SKM-1 (cell line): ENCODE results near the gene SOCS6.
"Not testable (repeated sequence)": the region's sequence is repeated elsewhere in the genome, so short reads cannot be mapped to it uniquely, and the experiment has no call there.

Experiments
- DNase-seq: peaks from one replicate; lab custom pipeline; 2025; ENCODE audit not compliant: unreplicated experiment; lab: John Stamatoyannopoulos, UW

The SOCS6 gene

GRCh38 chr18:70288851-70289328 is at the start of gene SOCS6:
Gene SOCS6, plus strand, starts transcription at chr18:70289045. Its CDS starts 35,624 bp downstream, at chr18:70324669.
- DNase-seq: peak; percentile 19

DNA sequence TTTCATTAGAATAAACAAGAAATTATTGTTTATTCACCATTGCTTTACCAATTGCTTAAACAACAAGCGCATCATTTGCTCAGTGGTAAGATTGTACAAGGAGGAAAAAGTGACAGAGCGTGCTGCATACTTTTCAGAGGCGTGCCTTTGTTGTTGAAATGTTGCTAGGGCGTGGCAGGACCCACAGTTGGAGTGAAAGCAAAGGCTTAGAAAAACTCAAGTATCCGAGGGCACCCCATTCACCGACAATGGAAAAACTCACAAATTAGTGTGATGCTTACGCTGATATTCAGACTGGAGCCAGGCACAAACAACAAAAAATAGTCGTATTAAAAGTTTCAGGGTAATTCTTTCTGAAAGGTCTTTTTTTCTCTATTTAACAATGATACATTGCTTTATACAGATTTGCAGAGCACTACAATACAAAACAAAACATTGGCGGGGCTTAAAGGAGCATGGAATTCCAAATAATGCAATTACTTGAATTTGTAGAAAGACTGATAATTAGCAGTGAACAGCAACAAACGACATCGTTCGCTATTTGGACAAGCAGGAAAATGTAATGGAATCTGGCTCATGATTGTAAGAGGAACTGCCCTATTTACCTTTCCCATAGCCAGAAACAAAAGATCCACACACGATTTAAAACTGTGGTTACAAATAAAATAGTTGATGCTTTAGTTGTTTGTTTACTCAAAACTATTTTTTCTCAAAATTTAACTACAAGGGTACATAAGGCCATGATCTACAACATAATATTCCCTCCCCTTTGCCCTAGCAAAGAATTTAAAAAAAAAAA is 45.5 kb upstream of the SOCS6 start:
- no peak for DNase-seq

DNA sequence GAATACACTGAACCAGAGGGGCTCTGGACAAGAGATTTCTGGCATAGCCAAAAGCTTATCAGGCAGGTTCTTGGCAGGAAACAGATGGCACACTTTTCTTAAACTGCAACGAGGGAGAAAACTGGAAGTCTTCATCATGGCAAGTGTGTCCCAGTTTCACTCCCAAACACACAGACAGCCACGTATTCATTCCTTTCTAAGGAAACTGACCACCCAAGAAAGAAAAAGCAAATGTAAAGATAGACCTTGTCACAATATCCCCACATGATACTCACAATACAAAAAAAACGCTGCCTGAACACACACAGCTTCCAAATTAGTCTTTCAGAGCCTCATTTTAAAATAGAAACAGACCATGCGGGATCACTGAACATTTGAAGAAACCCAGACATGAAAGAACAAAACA is 42.8 kb upstream of the SOCS6 start:
- no peak for DNase-seq

- DNase-seq: no peak
Measured at GRCh38 chr18:70249118-70249517, 39.7 kb upstream of the SOCS6 start.

DNA sequence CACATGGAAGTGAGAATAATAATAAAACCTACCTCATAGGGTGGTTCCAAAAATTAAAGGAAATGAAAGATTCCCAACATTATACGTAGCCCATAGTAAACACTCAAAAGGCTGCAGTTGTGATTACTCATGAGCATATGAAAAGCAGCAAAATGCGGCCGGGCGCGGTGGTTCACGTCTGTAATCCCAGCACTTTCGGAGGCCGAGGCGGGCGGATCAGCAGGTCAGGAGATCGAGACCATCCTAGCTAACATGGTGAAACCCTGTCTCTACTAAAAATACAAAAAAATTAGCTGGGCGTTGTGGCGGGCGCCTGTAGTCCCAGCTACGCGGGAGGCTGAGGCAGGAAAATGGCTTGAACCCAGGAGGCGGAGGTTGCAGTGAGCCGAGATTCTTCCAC is 39.0 kb upstream of the SOCS6 start:
- DNase-seq: not testable (repeated sequence)

GRCh38 chr18:70250781-70251180 is 38.1 kb upstream of the SOCS6 start:
- no peak for DNase-seq

DNA sequence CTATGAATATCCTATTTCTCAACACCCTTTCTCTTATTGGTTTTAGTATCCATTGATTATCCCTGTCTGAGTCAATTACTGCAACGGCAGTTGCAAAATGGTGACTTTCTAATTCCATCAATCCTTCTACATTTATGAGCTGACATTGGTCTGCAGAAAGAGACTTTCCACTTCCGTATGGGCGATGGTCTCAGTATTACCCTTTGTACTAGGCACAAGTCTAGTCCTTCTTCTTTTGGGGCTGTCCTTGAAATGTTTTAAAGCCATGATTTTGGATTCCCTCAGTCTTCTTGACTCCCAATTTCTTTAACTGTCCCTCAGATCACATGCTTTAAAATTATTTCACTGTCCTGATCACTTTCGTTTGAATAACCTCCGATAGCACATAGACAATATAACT is 32.7 kb upstream of the SOCS6 start:
- no peak for DNase-seq

GRCh38 chr18:70256994-70257393 is 31.9 kb upstream of the SOCS6 start:
- no peak for DNase-seq

DNA sequence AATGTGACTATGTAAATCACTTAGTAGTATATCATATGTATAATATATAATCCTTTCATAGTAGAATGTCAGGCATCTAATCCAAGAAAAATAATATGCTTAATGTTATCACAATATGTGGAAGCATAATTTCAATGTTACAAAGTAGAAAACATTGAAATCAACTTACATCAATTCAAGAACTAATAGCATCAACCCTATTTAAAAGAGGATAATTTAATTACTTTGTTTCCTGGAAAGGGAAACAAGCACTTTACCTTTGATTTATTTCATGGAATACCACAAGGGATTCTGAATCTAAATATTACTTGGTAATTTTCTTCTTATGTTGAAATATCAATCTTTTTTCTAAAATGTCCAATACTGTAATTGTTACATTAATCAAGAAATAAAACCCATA is 30.6 kb upstream of the SOCS6 start:
- DNase-seq: no peak

- DNase-seq: no peak
Measured at GRCh38 chr18:70260683-70261082, 28.2 kb upstream of the SOCS6 start.

DNA sequence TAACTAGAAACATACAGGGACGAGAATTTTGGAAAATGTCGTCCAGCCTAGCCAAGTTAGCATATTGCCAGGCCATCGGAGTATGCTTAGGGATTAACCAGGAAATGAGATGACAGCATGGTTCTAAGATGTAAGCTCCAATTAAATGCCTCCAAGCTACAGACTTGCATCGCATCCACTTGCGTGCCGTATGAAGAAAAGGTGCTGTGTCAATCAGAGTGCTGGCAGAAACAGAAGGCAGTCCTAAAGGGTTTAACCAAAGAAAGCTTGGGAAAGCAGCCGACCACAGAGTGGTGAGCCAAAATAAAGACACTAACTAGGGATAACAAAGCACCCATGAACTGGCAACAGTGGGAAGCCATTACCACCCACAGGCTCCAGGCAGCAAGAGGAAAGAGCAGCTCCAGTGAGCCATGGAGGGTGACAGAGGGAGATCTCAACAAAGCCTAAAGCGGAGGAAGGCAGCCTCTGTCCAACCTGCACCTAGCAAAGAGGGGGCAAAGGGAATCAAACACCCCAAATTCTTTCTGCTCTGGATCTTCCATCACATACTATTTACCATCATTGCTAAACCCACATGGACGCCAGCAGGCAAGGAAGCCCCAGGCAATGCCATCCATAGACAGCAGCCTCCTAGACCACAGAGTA is 27.6 kb upstream of the SOCS6 start:
- no peak for DNase-seq

DNA sequence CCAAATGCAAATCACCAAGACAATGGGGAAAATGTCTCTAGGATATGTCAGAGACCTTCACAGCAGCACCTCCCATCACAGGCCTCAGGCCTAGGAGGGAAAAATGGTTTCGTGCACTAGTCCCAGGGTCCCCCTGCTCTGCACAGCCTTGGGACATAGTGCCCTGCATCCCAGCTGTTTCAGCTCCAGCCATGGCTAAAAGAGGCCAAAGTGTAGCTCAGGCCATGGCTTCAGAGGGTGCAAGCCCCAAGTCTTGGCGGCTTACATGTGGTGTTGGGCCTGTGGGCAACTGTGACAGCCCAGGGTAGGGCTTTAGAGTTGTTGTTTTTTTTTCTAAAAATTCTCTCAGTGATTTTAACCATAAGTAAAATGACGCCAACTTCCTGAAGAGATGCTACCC is 25.5 kb upstream of the SOCS6 start:
- no peak for DNase-seq

DNA sequence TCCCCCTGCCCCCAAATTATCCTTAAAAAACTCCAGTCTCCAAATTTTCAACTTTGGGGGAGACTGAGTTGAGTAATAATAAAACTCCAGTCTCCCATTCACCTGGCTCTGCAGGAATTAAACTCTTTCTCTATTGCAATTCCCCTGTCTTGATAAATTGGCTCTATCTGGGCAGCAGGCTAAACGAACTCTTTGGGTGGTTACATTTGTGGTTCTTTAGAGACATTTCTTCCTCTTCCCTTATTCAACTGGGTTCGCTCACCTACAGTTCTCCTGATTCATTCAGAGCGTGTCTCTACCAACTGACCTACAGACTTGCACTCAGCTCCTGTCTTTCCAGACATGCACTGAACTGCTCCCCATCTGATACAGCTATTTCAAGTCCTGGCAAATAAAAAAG is 17.1 kb upstream of the SOCS6 start:
- DNase-seq: no peak

- no peak for DNase-seq
Measured at GRCh38 chr18:70273021-70273420, 15.8 kb upstream of the SOCS6 start.

DNA sequence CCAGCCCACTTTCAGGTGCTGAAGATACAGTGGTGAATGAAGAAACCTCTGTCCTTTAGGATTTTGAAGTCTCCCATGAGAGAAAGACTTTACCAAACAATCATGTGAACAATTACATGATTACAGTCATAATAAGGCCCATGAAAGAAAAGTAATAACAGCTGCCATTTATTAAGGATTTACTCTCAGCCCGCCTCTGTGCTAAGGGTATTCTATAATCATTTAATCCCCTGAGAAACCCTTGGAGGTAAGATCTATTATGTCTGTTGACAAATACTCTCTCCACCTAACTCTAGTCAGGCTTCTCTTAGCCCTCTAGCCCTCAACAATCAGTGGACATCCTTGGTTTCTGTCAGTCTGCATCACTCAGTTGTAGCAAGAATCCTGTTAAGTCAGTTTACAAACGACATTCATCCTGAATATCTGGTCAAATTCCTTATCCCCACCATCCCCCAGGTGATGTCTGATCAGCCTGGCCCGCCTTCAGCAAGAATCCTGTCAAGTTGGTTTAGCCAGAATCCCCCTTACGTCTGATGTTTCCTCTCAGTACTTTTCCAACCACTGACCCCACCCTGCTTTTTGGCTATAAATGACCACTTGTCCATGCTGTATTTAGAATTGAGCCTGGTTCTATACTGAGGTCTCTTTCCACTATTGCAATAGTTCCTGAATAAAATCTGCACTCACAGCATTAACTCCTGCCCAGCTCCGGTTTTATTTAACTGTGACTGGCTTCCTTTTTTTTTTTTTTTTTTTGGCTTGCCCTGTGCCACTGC is 12.2 kb upstream of the SOCS6 start:
- DNase-seq: no peak

GRCh38 chr18:70279470-70279869 is 9.4 kb upstream of the SOCS6 start:
- no peak for DNase-seq

- no peak for DNase-seq
Measured at GRCh38 chr18:70280007-70280925, 8.6 kb upstream of the SOCS6 start.

GRCh38 chr18:70284976-70285620 is 3.7 kb upstream of the SOCS6 start:
- peak; percentile 72 for DNase-seq

DNA sequence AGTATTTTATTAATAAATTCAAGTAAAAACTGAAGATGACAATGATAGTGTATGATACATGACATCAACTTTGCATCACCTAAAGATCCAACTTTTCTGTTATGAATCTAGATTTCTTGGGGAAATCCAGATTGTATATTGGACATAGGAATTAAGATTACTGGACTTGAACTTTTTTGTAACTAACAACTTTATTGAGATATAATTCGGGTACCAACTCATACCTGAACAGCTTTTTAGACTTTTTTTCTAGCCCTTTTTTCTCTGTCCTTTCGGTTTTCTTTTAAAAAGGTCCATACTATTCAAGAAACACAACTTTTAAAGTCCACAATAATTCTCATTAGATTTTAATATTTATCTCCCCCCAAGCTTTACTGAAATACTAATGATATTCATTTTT is 1.1 kb upstream of the SOCS6 start:
- no peak for DNase-seq

GRCh38 chr18:70288171-70288850 is 534 bp upstream of the SOCS6 start:
- no peak for DNase-seq
